Posterior vena cava (tissue), 2 donors: Measurements from ENCODE around the gene KRTAP29-1. TPM values are rescaled to one million over a fixed set of nuclear protein-coding genes. Genes with fewer than 3 reads are reported as not detected.

Experiments
- DNase-seq: peaks from one replicate; pipeline ENCODE4 v3.0.0-alpha.2; 2020; ENCODE audit warnings: low spot score
- intact Hi-C, 2 donors: fragments of 100-400 bp; cut with DNase I; formaldehyde crosslinking; loops; one replicate each; pipeline versions ENCODE4 v1.14.1 to v1.14.2; 2022 to 2023
- total RNA-seq, 2 donors: library from RNA; stranded (reverse); fragmentation: NEBNext Ultra II Directional; extraction: Animal tissue kit (Norgen Biotek cat#: 25700); gene quantifications; one replicate each; pipeline ENCODE4 v1.2.1, GENCODE V29; 2021
- donor health status: DM: yes; HTN: yes; CAD: no.
- donor health status: DM: yes; HTN: yes; CAD: no.

Gene KRTAP29-1
- total RNA-seq, 2 donors from 2014 or later: not detected

GRCh38 chr17:41331606-41332005 is 29.0 kb upstream of the KRTAP29-1 start:
- DNase-seq: no peak
- intact Hi-C loops: no loop called here

GRCh38 chr17:41329279-41329948 is 26.8 kb upstream of the KRTAP29-1 start:
- intact Hi-C loops: loop anchor here (10.0 kb wide), 2 partner anchors 345 to 425 kb away; partner anchors contain the start of gene KRT40 (in 1 of the 2)

GRCh38 chr17:41328207-41328606 is 25.6 kb upstream of the KRTAP29-1 start:
- intact Hi-C loops: loop anchor here (10.0 kb wide), 2 partner anchors 343 to 423 kb away; partner anchors contain the start of gene KRT40 (in 1 of the 2)
- no peak for DNase-seq

More at GRCh38 chr17:41329279-41329948, 26.8 kb upstream of the KRTAP29-1 start:
- DNase-seq: no peak

GRCh38 chr17:41327411-41328120 is 24.9 kb upstream of the KRTAP29-1 start:
- intact Hi-C loops: loop anchor here (10.0 kb wide), 2 partner anchors 343 to 423 kb away; partner anchors contain the start of gene KRT40 (in 1 of the 2)
- DNase-seq: no peak

- DNase-seq: no peak
- intact Hi-C loops: loop anchor here (10.0 kb wide), 2 partner anchors 342 to 422 kb away; partner anchors contain the start of gene KRT40 (in 1 of the 2)
These were observed 23.8 kb upstream of the KRTAP29-1 start for GRCh38 chr17:41326173-41327145.

- DNase-seq: no peak
- intact Hi-C loops: loop anchor here (10.0 kb wide), 2 partner anchors 341 to 421 kb away; partner anchors contain the start of gene KRT40 (in 1 of the 2)
These were observed 23.0 kb upstream of the KRTAP29-1 start for GRCh38 chr17:41325611-41326010.

GRCh38 chr17:41325126-41325525 is 22.5 kb upstream of the KRTAP29-1 start:
- intact Hi-C loops: loop anchor here (10.0 kb wide), 2 partner anchors 340 to 420 kb away; partner anchors contain the start of gene KRT40 (in 1 of the 2)

GRCh38 chr17:41324180-41325075 is 21.8 kb upstream of the KRTAP29-1 start:
- intact Hi-C loops: loop anchor here (10.0 kb wide), 2 partner anchors 340 to 420 kb away; partner anchors contain the start of gene KRT40 (in 1 of the 2)

More at GRCh38 chr17:41325126-41325525, 22.5 kb upstream of the KRTAP29-1 start:
- no peak for DNase-seq

GRCh38 chr17:41322903-41323895 is 20.5 kb upstream of the KRTAP29-1 start:
- peak; percentile 57 for DNase-seq
- intact Hi-C loops: loop anchor here (1.0 to 10.0 kb wide), 3 partner anchors 24 to 418 kb away; partner anchors contain the start of gene KRT40 (in 1 of the 2)

More at GRCh38 chr17:41324180-41325075, 21.8 kb upstream of the KRTAP29-1 start:
- peak; percentile 55 for DNase-seq

- intact Hi-C loops: loop anchor here (1.0 to 10.0 kb wide), 3 partner anchors 23 to 417 kb away; partner anchors contain the start of gene KRT40 (in 1 of the 2)
- no peak for DNase-seq
These were observed 19.6 kb upstream of the KRTAP29-1 start for GRCh38 chr17:41322094-41322902.

GRCh38 chr17:41318231-41318630 is 15.6 kb upstream of the KRTAP29-1 start:
- DNase-seq: no peak
- intact Hi-C loops: no loop called here

GRCh38 chr17:41315814-41316445 is 13.3 kb upstream of the KRTAP29-1 start:
- intact Hi-C loops: no loop called here
- no peak for DNase-seq

GRCh38 chr17:41315204-41315794 is 12.6 kb upstream of the KRTAP29-1 start, which contains the start of gene KRTAP17-1:
KRTAP17-1 (minus strand) TSS chr17:41315710; CDS start chr17:41315650, 60 bp downstream.
- no peak for DNase-seq
- intact Hi-C loops: no loop called here

GRCh38 chr17:41311111-41311510 is 8.5 kb upstream of the KRTAP29-1 start:
- intact Hi-C loops: no loop called here
- no peak for DNase-seq

GRCh38 chr17:41308918-41309359 is 6.3 kb upstream of the KRTAP29-1 start, which contains the start of gene KRTAP16-1:
KRTAP16-1 (minus strand) TSS chr17:41309309; CDS start chr17:41309253, 56 bp downstream.
- intact Hi-C loops: no loop called here
- no peak for DNase-seq
